MM.1S (cell line): ENCODE measurements around the gene MSX2.

ENCODE experiments used
- DNase-seq: peaks from one replicate; pipeline ENCODE4 v3.0.0-alpha.2; 2015
- H2AFZ ChIP-seq: fragments of 300-600 bp; sonication (generic); 2 replicates; pipeline ENCODE4 v1.6.0; 2016; ENCODE audit warnings: antibody characterized with exemption, low read length
- H3F3A ChIP-seq: fragments of 300-600 bp; sonication (generic); 2 replicates; pipeline ENCODE4 v1.6.1; 2016; ENCODE audit warnings: mild to moderate bottlenecking, antibody characterized with exemption, low read length, moderate library complexity, mixed read lengths; ENCODE audit not compliant: insufficient read depth
- H3K27ac ChIP-seq: fragments of 300-600 bp; sonication (generic); 2 replicates; pipeline ENCODE4 v1.5.1; 2016; ENCODE audit warnings: mild to moderate bottlenecking, low read length
- H3K27me3 ChIP-seq: fragments of 300-600 bp; sonication (generic); replicated peaks from 2 replicates; pipeline ENCODE4 v1.6.0; 2016; ENCODE audit warnings: low read length; ENCODE audit not compliant: insufficient read depth
- H3K36me3 ChIP-seq: fragments of 300-600 bp; sonication (generic); replicated peaks from 2 replicates; pipeline ENCODE4 v1.6.1; 2016; ENCODE audit warnings: mild to moderate bottlenecking, low read length, mixed read lengths; ENCODE audit not compliant: insufficient read depth
- H3K4me1 ChIP-seq: fragments of 300-600 bp; sonication (generic); 2 replicates; pipeline ENCODE4 v1.6.1; 2016; ENCODE audit warnings: low read length, mixed read lengths
- H3K4me2 ChIP-seq: fragments of 300-600 bp; sonication (generic); 2 replicates; pipeline ENCODE4 v1.6.0; 2016; ENCODE audit warnings: low read depth, low read length
- H3K4me3 ChIP-seq: fragments of 300-600 bp; sonication (generic); 2 replicates; pipeline ENCODE4 v1.5.1; 2016; ENCODE audit warnings: low read length, mixed read lengths
- H3K79me2 ChIP-seq: fragments of 300-600 bp; sonication (generic); 2 replicates; pipeline ENCODE4 v1.6.1; 2016; ENCODE audit warnings: mixed run types, low read length, mixed read lengths
- H3K9ac ChIP-seq: fragments of 300-600 bp; sonication (generic); 2 replicates; pipeline ENCODE4 v1.6.1; 2016; ENCODE audit warnings: low read length, mixed read lengths
- H3K9me2 ChIP-seq: fragments of 300-600 bp; sonication (generic); replicated peaks from 2 replicates; pipeline ENCODE4 v1.6.1; 2016; ENCODE audit warnings: mild to moderate bottlenecking, low read length, mixed read lengths; ENCODE audit not compliant: insufficient read depth
- H3K9me3 ChIP-seq: fragments of 300-600 bp; sonication (generic); replicated peaks from 2 replicates; pipeline ENCODE4 v1.6.1; 2016; ENCODE audit warnings: mild to moderate bottlenecking, low read length, mixed read lengths; ENCODE audit not compliant: insufficient read depth
- H4K20me1 ChIP-seq: fragments of 300-600 bp; sonication (generic); 2 replicates; pipeline ENCODE4 v1.6.1; 2016; ENCODE audit warnings: mild to moderate bottlenecking, low read length, moderate library complexity, mixed read lengths; ENCODE audit not compliant: insufficient read depth
- CTCF ChIP-seq: fragments of 300-600 bp; sonication (generic); IDR thresholded peaks from 2 replicates; pipeline ENCODE4 v1.5.1; 2016; ENCODE audit warnings: antibody characterized with exemption, low read length, mixed read lengths
- EZH2 ChIP-seq: fragments of 300-600 bp; sonication (generic); optimal IDR thresholded peaks from 2 replicates; pipeline ENCODE3; 2017; ENCODE audit warnings: low read depth, mild to moderate bottlenecking, antibody characterized with exemption, low read length, mixed read lengths
- EZH2phosphoT487 ChIP-seq: fragments of 300-600 bp; sonication (generic); IDR thresholded peaks from 2 replicates; pipeline ENCODE4 v1.6.1; 2018; ENCODE audit warnings: antibody characterized with exemption, low read length

Gene MSX2

GRCh38 chr5:174719793-174720611, 4.4 kb upstream of the MSX2 start:
- no peaks in the 10 kb centered on the region for H4K20me1 ChIP-seq
- H3K9ac ChIP-seq: no peak overlapping the region
- no peaks in the 10 kb centered on the region for H3K79me2 ChIP-seq
- H3K9me2 ChIP-seq: no peaks in the 10 kb centered on the region
- no peak overlapping the region for H3K4me3 ChIP-seq
- no peak overlapping the region for H3K4me2 ChIP-seq
- H3F3A ChIP-seq: no peaks in the 10 kb centered on the region
- no peak for TF ChIP-seq CTCF
- TF ChIP-seq EZH2: no peak
- TF ChIP-seq EZH2phosphoT487: no peak
- peaks cover 19% of the 10 kb centered on the region for H3K27me3 ChIP-seq
- H3K27ac ChIP-seq: no peak overlapping the region
- H2AFZ ChIP-seq: no peak overlapping the region
- H3K36me3 ChIP-seq: no peaks in the 10 kb centered on the region
- DNase-seq: no peak
- H3K9me3 ChIP-seq: no peaks in the 10 kb centered on the region
- H3K4me1 ChIP-seq: no peaks in the 10 kb centered on the region

DNA sequence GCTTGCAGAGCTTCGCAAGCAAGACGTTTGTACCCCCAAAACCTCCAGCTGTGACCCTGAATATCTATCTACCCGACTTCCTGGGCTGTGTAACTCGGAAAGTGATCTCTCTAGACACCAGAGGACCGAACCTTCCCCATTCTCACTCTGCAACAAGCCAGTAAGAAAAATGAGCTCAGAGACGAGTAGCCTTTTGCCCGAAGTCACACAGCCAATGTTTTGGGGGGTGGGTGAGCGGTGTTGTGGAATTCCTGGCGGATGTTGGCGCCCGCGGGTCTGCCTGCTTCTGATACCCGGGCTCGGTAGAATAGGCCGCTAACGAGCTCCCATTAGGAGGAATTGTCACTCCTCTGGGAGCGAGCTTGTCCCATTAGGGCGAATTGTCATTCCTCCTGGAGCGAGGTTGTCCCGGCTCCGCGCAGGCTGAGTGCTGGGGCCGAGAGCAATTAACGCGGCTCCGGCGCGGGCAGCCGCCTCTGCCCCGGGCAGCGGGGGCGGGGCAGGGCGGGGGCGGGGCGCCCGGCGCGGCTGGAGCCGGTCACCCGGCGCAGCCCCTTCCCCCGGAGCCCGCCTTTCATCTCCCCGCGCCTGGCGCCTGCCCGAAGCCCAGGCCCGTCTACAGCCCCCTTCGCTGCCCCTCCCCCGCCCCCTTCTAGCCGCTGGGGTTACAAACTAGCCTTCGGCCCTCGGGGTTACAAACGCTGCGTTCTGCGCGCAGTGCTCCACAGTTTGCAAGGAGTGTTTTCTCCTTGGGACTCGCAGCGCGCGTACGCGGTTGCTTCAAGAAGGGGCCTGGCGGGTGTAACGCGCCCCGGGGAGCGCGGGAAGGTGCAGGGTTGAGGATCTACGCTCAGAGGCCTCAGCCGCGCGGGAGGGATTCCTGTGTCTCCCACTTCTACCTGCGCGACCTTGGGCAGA, 3.5 kb upstream of the MSX2 start:
- no peak overlapping the region for H3K4me2 ChIP-seq
- no peaks in the 10 kb centered on the region for H3K36me3 ChIP-seq
- no peaks in the 10 kb centered on the region for H3K79me2 ChIP-seq
- no peak for DNase-seq
- no peaks in the 10 kb centered on the region for H3K9me2 ChIP-seq
- H3K9ac ChIP-seq: no peak overlapping the region
- TF ChIP-seq CTCF (no peak), EZH2phosphoT487 (no peak), EZH2 (no peak)
- H4K20me1 ChIP-seq: no peaks in the 10 kb centered on the region
- H2AFZ ChIP-seq: no peak overlapping the region
- H3K27me3 ChIP-seq: peaks cover 19% of the 10 kb centered on the region
- H3K9me3 ChIP-seq: no peaks in the 10 kb centered on the region
- no peaks in the 10 kb centered on the region for H3F3A ChIP-seq
- H3K27ac ChIP-seq: no peak overlapping the region
- no peak overlapping the region for H3K4me3 ChIP-seq
- H3K4me1 ChIP-seq: no peaks in the 10 kb centered on the region

DNA sequence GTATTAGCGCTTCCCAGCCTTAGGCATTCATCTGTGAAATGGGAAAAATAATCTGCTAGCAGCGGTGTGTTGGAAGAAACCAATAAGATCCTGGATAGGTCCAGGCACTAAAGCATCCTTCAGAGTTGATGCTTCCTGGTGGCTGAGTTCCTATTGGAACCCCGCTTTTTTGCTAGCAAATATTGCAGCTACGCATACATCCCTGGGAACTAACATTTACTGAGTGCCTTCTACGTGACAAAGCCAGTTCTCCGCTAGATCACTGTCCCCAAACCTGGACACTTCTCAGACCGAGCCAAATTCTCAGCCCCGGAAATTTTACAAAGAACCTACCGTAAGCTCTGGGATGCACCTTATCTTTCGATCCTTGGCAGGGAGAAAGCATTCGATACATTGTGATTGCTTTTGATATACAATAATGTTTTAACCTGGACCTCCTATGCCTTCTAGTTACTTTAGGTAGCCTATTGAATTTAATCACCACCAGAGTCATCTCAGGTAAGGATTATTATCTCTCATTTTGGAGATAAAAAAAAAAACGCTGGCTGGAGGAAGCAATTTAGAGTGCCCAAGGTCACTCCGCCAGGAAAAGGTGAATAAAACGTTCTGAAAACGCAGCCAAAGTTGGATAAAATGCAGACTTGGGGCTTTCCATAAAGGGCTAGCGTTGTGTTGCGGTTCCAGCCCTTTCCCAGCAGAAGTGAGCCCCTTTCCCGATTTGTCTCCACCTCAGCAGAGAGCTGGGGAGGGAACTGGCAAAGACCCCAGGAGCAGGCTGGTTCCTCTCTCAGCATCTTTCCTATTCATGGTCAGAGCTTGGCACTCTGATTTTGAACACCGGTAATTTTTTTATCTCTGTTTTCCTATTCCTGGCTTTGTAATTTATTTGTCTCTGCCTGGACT, 2.6 kb upstream of the MSX2 start:
- no peaks in the 10 kb centered on the region for H3K79me2 ChIP-seq
- no peak overlapping the region for H3K27ac ChIP-seq
- no peak overlapping the region for H3K9ac ChIP-seq
- no peaks in the 10 kb centered on the region for H4K20me1 ChIP-seq
- H3K4me3 ChIP-seq: no peak overlapping the region
- H3K27me3 ChIP-seq: peaks cover 19% of the 10 kb centered on the region
- no peak overlapping the region for H2AFZ ChIP-seq
- DNase-seq: no peak
- H3K9me3 ChIP-seq: no peaks in the 10 kb centered on the region
- no peaks in the 10 kb centered on the region for H3K36me3 ChIP-seq
- no peaks in the 10 kb centered on the region for H3K4me1 ChIP-seq
- TF ChIP-seq EZH2phosphoT487 (no peak), CTCF (no peak), EZH2 (no peak)
- H3F3A ChIP-seq: no peaks in the 10 kb centered on the region
- no peaks in the 10 kb centered on the region for H3K9me2 ChIP-seq
- no peak overlapping the region for H3K4me2 ChIP-seq
